Activated T-helper 1 cell treated with anti-CD3 and anti-CD28 coated beads, Interleukin-2, amount 50 U/mL, for 16 hours (primary cell): ENCODE data around the gene KIF6.
"Not testable (repeated sequence)": the region's sequence is repeated elsewhere in the genome, so short reads cannot be mapped to it uniquely, and the experiment has no call there.

Source experiments
- DNase-seq, 2 donors: peaks; one replicate each; pipeline ENCODE4 v3.0.0-alpha.2; 2020; ENCODE audit warnings: low read depth in 1 of 2, low spot score in 1 of 2

The KIF6 gene

DNA sequence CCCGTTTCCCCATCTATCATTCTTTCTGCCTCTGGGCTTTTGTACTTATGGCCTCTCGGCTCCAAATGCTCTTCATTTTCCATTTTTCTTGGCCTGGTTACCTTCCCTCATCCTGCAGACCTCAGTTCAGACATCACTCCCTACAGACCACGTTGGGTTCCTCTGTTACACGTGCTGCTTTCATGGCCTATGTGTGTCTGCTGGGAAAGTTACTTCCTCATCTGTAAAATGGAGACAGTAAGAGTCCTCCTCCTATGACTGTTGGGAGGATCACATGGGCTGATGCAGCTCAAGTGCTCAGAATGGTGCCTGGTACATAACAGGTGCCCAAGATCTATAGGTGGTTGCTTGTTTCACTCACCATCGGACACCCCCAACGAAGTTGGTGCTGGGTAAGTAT, 424.5 kb downstream of the KIF6 start:
- no peak for DNase-seq

DNA sequence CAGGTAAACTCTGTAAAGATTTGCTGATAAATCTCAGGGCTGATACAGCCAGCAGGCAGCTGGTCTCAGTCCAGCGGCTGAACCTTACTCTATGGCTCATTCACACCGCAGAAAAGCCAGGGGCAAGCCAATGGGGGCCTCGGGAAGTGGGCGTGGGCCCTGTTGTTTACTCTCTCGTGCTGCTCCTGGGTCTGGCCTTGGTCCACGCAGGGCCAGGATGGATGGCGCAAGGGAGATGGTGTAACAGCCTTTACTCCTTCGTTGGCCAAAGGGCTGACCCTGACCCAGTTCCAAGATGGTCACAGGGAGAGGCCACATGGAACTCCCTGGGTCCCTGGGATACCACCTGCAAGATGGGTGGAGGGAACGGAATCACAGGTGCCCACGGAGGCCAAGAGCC, 427.1 kb downstream of the KIF6 start:
- no peak for DNase-seq

DNA sequence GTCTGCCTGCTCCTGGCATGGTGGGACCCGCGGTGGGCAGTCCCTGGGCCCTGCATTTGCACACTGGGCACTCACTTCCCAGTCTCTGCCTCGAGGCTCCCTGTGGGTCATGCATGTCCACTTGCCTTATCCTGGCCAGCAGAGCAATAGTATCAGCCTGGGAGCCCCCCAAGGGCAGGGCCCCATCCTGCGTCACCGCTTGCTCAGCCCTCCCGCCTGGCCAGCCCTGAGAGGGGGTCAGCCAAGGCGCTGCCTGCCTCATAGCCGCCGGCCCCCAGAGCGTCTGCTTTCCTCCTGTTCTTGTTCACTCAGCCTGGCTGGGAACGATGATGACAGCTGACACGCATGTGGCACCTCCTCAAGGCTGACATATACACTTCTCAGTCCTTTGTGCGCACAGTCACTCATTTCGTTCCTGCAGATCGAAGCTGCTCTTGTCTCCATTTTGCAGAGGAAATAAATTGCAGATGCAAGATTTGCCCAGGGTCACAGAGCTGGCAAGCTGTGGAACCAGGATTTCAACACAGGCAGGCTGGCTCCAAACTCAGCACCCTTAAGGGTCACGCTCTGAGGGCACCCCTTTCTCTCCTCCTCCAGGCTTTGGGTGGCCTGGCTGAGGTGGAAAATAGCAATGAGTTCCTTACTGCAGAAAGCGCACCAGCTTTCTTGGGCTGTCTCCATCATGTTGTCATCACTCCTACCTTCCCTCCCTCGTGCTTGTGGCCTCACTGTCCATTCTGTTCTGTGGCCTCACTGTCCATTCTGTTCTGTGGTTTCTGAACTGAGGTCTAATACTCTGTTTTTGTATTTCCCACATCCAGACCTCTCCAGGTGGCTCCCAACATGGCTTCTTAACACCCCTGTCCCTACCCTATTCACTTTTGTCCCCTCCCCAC, 428.2 kb downstream of the KIF6 start:
- DNase-seq, result no peak

DNA sequence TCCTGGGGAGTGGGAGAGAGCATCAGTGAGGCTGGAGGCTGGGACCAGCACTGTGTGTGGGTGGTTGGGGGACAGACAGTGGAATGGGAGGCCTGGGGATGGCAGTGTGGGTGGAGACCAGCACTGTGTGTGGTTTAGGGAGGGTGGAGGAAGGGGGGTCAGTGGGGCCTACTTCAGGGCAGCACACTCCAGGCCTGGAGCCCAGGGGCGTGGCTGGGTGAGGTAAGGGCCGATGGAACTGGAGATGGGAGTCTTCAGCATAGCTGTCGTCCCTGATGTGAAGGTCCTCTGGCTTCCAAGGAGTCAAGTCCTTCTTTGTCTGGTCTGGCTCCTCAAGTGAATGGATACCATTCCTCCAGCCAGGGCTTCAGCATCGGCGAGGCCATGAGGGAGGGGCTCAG, 429.6 kb downstream of the KIF6 start:
- no peak for DNase-seq

DNA sequence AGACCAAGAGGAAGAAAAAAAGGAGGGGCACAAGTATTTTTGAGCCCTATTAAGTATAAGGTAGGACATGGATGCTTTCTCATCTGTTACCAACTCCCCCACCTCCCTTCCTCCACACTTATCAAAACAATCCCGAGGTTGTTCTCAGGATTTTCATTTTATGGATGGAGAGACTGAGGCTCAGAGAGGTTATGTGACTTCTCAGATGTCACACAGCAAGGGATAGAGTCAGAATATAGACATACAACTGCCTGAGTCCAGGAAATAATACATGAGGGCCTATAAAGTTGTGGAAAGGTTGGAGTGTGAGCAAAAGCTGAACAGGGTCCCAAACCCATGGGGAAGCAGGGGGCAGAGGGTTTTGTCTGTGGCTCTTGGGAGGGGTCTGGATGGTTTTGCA, 430.3 kb downstream of the KIF6 start:
- DNase-seq, result no peak

DNA sequence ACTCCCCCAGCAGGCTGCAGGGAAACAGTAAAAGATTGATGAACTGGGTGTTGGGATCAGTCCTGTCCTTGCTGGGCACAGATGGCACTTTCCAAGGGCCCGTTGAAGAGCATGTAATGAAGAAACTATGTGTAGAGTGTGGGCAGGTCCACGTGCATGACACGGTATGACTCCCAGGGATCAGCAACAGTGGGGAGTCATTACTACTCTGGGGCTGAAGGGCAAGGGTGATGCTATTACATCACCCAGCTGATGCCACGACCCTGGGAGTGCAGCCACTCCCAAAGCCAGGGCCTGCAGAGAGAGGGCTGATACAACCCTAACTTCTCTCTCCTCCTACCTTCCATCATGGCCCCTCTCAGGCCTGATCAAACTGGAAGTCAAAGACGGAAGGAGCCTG, 431.1 kb downstream of the KIF6 start:
- DNase-seq, result no peak

DNA sequence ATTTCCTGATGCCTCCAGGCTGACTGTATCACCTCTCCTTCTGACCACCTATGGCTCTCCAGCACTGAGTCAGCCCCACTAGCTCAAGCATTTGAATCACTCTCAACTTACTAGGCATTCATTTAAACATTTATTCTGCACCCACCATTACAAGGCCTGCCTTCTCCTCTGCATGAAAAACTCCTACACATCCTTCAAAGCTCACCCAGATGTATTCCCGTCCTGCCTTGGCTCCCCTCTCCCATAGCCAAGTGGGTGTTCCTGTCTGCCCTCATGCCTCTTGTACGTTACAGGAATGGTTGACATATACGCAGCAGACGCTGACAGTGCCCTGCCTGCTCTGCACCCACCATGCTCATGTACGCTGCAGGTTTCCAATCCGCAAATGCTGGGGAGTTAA, 432.6 kb downstream of the KIF6 start:
- no peak for DNase-seq

DNA sequence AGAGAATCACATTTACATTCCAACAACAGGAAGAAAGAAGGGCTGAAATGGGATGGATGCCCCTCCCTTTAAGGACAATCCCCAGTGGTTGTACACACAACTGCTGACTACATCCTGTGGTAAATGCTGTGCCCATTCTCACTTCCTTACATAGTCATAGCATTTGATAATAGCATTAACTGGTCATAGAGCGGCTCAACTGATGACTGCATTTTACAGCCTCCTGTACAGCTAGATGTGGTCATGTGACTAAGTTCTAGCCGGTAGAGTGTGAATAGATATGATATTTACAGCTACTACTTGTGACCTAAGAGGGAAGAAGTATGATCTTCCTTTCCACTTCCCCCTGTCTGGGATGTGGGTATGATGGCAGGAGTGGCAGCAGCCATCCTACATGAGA, 435.7 kb downstream of the KIF6 start:
- DNase-seq, result no peak

DNA sequence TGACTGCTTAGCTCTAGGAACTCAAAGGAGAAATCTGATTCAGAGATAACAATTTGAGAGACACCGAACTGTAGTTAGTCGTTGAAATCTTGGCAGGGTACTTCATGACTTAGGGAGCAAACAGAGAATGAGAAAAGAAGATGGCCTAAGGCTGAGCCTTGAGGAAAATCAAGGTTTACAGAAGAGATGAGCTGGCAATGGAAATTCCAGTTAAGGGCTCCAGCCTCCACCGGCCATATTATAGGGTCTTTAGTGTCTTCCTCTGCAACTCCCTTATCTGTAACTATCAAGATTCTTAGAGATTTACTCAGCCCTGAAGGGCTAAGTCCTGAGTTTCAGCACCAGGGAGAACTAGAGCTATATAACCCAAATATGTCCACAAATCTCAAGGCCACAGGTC, 437.6 kb downstream of the KIF6 start:
- DNase-seq, result no peak

DNA sequence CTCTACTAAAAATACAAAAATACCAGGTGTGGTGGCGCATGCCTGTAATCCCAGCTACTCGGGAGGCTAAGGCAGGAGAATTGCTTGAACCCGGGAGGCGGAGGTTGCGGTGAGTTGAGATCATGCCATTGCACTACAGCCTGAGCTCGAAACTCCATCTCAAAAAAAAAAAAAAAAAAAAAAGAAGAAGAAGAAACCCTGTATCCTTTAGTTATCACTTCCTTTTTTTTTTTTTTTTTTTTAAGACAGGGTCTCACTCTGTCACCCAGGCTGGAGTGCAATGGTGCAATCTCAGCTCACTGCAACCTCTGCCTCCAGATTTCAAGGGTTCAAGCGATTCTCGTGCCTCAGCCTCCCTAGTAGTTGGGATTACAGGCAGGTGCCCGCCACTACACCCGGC, 438.6 kb downstream of the KIF6 start:
- DNase-seq, result not testable (repeated sequence)

DNA sequence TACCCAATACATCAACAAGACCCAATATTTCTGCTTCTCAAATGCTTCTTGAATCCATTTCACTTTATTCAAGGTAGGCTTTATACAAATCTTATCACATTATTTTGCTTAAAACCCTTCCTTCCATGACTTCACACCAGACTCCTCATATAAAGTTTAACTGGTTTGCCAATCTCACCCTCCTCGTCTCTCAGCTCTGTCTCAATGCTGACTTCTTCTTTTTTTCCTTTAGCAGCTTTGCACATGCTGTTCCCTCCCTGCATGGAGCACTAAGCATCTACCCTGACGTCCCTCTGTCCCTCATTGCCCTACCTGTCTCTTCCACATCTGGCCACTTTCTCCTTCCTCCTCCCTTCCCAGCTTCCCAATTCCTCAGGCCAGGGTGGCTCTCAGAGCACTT, 442.4 kb downstream of the KIF6 start:
- DNase-seq, result no peak

DNA sequence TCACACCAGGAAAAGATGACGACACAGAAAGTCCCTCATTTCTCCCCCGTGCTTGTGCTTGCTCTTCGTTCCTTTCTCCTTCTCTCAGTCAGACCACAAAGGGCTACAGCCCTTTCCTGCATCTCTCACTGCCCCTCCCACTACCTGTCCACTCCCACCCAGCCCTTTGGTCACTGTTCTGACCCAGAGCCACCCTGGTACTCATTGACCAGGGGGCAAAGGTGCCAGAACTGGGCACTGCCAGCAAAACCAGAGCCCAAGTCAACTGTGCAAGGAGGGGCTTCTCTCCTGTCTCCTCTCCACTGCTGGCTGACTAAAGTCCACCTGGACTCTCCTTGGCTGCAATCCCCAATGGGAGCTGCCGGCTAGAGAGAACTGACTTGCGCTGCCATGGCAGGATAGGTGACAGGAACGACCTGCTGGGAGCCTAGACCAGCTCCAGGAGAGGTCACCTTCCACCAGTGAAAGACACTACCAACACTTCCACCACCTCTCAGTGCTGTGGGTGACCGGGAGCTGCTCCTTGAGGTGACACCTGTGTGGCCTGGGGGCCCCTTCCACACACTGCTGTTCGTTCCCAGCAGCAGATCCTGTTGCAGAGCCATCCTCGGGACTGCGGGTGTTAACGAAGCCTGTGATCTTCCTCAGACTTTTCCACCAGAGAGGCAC, 443.8 kb downstream of the KIF6 start:
- no peak for DNase-seq

DNA sequence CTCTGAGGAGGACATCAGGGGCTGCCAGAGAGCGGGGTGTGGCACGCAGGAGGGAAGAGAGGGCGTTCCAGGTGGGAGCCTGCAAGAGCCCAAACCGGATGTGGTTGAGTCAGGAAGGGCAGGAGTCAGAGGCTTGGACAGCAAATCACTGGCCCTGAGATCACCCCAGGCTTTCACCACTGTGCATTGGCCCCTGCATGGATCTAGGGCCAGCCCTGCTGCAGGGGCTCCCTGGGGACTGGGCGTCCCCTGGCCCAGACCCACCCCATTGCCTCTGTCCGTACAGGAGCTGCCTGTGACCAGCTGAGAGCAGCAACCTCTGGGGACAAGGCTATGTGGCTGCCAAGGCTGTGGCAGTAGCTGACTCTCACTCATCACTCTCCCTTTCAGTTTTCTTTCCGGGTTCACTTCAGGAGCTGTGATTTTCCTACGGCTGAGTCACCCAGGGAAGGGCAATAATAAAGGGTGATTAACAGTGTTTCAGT, 444.9 kb downstream of the KIF6 start:
- DNase-seq, result no peak
